Posterior vena cava (tissue), 2 donors: ENCODE results near the gene OR51T1. TPM values are rescaled to one million over a fixed set of nuclear protein-coding genes. Genes with fewer than 3 reads are reported as not detected.
"Not testable (repeated sequence)": the region's sequence is repeated elsewhere in the genome, so short reads cannot be mapped to it uniquely, and the experiment has no call there.

Source experiments
- DNase-seq: peaks from one replicate; pipeline ENCODE4 v3.0.0-alpha.2; 2020; ENCODE audit warnings: low spot score
- intact Hi-C, 2 donors: fragments of 100-400 bp; cut with DNase I; formaldehyde crosslinking; loops; one replicate each; pipeline versions ENCODE4 v1.14.1 to v1.14.2; 2022 to 2023
- long read RNA-seq, 2 donors: library from polyadenylated mRNA; unstranded; transcript quantifications; one replicate each; pipeline ENCODE4 v2.0.0, GENCODE V29; 2020 to 2021
- total RNA-seq, 2 donors: library from RNA; stranded (reverse); fragmentation: NEBNext Ultra II Directional; extraction: Animal tissue kit (Norgen Biotek cat#: 25700); gene quantifications; one replicate each; pipeline ENCODE4 v1.2.1, GENCODE V29; 2021
- donor health status: DM: yes; HTN: yes; CAD: no.
- donor health status: DM: yes; HTN: yes; CAD: no.

The OR51T1 gene, protein sequence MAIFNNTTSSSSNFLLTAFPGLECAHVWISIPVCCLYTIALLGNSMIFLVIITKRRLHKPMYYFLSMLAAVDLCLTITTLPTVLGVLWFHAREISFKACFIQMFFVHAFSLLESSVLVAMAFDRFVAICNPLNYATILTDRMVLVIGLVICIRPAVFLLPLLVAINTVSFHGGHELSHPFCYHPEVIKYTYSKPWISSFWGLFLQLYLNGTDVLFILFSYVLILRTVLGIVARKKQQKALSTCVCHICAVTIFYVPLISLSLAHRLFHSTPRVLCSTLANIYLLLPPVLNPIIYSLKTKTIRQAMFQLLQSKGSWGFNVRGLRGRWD
- not detected for total RNA-seq
- long read RNA-seq, donor 1 = 0 reads
- long read RNA-seq, donor 2 = 0 reads

DNA sequence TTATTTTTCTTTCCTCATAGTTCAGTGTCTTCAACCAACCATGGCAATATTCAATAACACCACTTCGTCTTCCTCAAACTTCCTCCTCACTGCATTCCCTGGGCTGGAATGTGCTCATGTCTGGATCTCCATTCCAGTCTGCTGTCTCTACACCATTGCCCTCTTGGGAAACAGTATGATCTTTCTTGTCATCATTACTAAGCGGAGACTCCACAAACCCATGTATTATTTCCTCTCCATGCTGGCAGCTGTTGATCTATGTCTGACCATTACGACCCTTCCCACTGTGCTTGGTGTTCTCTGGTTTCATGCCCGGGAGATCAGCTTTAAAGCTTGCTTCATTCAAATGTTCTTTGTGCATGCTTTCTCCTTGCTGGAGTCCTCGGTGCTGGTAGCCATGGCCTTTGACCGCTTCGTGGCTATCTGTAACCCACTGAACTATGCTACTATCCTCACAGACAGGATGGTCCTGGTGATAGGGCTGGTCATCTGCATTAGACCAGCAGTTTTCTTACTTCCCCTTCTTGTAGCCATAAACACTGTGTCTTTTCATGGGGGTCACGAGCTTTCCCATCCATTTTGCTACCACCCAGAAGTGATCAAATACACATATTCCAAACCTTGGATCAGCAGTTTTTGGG, at the start of gene OR51T1:
OR51T1 (plus strand) TSS at position 41 of the 641 bp plus-strand sequence; CDS start at position 41, 0 bp downstream.
- intact Hi-C loops = no loop called here
- DNase-seq = no peak

GRCh38 chr11:4839851-4840549, 41.7 kb upstream of the OR51T1 start:
- intact Hi-C loops = no loop called here
- DNase-seq = no peak

DNA sequence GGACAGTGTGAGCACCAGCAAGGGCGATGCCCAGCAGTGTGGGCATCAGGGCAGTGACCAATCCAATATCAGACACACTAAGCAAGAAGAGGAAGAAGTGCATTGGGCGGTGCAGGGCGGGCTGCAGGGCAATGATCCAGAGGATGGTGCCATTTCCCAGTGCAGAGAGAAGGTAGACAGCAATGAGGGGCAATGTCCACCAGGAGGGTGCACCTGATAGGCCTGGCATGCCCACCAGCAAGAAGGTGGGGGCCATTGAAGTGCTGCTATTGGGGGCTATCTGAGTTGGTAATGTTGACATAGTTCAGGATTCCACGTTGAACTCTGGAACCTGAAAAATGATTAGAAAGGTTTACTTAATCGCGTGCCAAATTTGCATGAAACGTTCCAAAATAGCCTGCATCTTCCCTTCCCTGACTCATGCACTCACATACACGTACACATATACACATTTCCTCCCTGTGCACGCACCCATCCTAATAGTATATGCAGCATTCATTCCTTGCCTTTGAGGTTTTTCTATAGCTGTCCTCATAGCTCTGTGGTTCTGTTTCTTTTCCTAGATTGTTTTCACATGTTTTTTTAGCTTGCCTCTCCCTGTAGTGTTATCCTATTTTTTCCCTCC, 32.7 kb upstream of the OR51T1 start, which contains the start of gene OR51S1:
OR51S1 (minus strand) TSS at position 301 of the 625 bp plus-strand sequence; CDS start at position 301, 0 bp downstream.
- no peak for DNase-seq
- intact Hi-C loops = loop anchor here in 1 of 2 donors (2.0 kb wide), 1 partner anchor 22 kb away; no protein-coding TSS in a partner anchor

- no peak for DNase-seq
- intact Hi-C loops = no loop called here
These were observed 30.7 kb upstream of the OR51T1 start for GRCh38 chr11:4851033-4851432.

GRCh38 chr11:4854286-4854685, 27.4 kb upstream of the OR51T1 start:
- intact Hi-C loops, DNase-seq: not testable (repeated sequence)

DNA sequence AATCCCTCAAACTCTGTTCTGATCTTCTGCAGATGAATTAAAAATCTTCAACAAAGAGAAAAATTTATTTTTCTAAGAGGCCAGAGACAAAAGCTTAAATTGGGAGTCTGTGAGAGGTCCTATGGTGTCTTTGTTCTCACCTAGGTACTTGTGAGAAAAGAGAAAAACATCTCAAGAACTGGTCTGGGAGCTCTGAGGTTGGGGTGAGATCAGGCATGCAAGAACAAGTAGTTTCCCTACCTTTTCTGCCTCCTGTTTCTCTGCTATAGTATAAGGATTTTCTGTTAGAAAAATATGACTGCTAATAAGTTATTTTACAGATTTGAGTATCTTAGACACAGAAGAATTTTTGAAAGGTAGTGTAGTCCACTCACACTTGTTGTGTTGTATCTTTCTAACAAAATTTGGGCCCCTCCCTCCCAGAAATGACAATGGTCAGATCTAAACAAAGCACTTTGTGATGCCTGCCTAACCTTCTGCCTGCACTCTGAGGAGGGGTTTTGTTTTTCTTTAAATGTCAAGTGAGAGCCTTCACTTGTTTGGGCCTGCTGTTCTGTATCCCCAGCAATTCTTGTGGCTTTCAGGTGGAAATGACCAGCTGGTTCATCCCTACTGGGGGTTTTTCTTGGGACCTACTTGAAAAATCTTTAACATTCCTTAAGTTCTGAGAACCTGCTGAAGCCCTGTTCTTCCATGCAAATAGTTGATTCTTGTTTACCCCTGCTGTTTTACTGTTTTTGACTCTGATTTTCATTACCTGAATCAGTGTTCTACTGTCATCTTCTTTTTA, 19.1 kb upstream of the OR51T1 start:
- DNase-seq = no peak
- intact Hi-C loops = no loop called here

- DNase-seq = no peak
- intact Hi-C loops = no loop called here
These were observed 17.8 kb upstream of the OR51T1 start for GRCh38 chr11:4863876-4864275.

GRCh38 chr11:4865855-4866254, 15.8 kb upstream of the OR51T1 start:
- intact Hi-C loops = no loop called here
- DNase-seq = no peak

GRCh38 chr11:4881188-4881587, 512 bp upstream of the OR51T1 start:
- intact Hi-C loops = no loop called here
- no peak for DNase-seq

- no peak for DNase-seq
- intact Hi-C loops = no loop called here
These were observed 843 bp downstream of the OR51T1 start for GRCh38 chr11:4882543-4882942.

DNA sequence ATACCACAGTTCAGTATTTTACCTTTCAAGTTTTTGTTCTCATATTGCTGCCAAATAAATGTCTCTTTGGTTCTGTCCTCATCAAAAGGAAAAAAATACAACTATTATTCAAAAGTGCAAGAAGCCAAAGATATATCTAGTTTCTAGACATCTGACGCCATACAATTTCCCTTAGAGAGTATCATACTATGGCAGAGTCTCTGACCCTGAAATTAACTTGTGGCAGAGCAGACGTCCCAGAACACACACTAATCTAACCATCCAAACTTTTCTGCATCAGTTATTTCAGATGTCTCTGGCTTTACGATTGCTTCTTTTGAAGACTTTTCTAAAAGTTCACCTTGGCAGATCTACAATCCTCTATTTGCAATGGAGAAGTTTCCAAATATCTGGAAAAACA, 2.7 kb downstream of the OR51T1 start:
- DNase-seq = no peak
- intact Hi-C loops = no loop called here

- intact Hi-C loops = no loop called here
- no peak for DNase-seq
These were observed 4.5 kb downstream of the OR51T1 start for GRCh38 chr11:4886186-4886585.

GRCh38 chr11:4887591-4887990, 5.9 kb downstream of the OR51T1 start:
- no peak for DNase-seq
- intact Hi-C loops = no loop called here

- no peak for DNase-seq
- intact Hi-C loops = no loop called here
These were observed 8.6 kb downstream of the OR51T1 start for GRCh38 chr11:4890279-4890678.

- intact Hi-C loops = no loop called here
- no peak for DNase-seq
These were observed 10.4 kb downstream of the OR51T1 start for GRCh38 chr11:4891996-4892640.

- intact Hi-C loops = no loop called here
- no peak for DNase-seq
These were observed 21.8 kb downstream of the OR51T1 start, which contains the start of gene OR51A7 for GRCh38 chr11:4903484-4903883. Gene OR51A7 (plus strand): TSS chr11:4903783. CDS start chr11:4907370, 3,587 bp downstream.

- intact Hi-C loops = loop anchor here in 1 of 2 donors (5.0 kb wide), 1 partner anchor 1066 kb away; no protein-coding TSS in a partner anchor
- DNase-seq = no peak
These were observed 34.9 kb downstream of the OR51T1 start for GRCh38 chr11:4916581-4916980.

GRCh38 chr11:4919250-4919649, 37.5 kb downstream of the OR51T1 start, which contains the start of gene OR51G2:
Gene OR51G2 (minus strand): TSS chr11:4919350. CDS start chr11:4915663, 3,687 bp downstream.
- intact Hi-C loops = loop anchor here in 1 of 2 donors (5.0 kb wide), 1 partner anchor 1063 kb away; no protein-coding TSS in a partner anchor

More at GRCh38 chr11:4919250-4919649, 37.5 kb downstream of the OR51T1 start, which contains the start of gene OR51G2:
- no peak for DNase-seq
